ENCODE measurements around the gene POMGNT1. TPM values are rescaled to one million over a fixed set of nuclear protein-coding genes. Genes with fewer than 3 reads are reported as not detected.

The POMGNT1 gene
- total RNA-seq, 1 donor from 2014 or later, result 55.7 TPM

GRCh38 chr1:46166521-46167462 is 31.4 kb downstream of the POMGNT1 start:
- H3K4me3 Mint-ChIP-seq, result no peak overlapping the region
- Histone ChIP-seq H3K9ac (no peak overlapping the region), H3K4me2 (peak overlapping the region; percentile 71), H4K20me1 (ENCODE audit: low read depth) (no peaks in the 10 kb centered on the region), H3K36me3 (no peaks in the 10 kb centered on the region), H3K4me3 (peak overlapping the region; percentile 26), H3K27ac (no peak overlapping the region), H2AFZ (replicated peaks) (peak overlapping the region; percentile 73), H3K9me3 (ENCODE audit: low read depth) (no peaks in the 10 kb centered on the region), H3K27me3 (peaks cover 22% of the 10 kb centered on the region), H3K4me1 (peaks cover 2% of the 10 kb centered on the region), H3F3A (ENCODE audit: low read depth) (no peaks in the 10 kb centered on the region), H3K79me2 (ENCODE audit: low read depth) (no peaks in the 10 kb centered on the region)
- H3K27ac Mint-ChIP-seq, result no peak overlapping the region
- no peaks in the 10 kb centered on the region for H3K36me3 Mint-ChIP-seq
- H3K4me1 Mint-ChIP-seq, result no peaks in the 10 kb centered on the region
- no peaks in the 10 kb centered on the region for H3K9me3 Mint-ChIP-seq
- H3K27me3 Mint-ChIP-seq (ENCODE audit: insufficient read depth, low read depth), result peaks cover 14% of the 10 kb centered on the region
- TF ChIP-seq, protein P1, sequence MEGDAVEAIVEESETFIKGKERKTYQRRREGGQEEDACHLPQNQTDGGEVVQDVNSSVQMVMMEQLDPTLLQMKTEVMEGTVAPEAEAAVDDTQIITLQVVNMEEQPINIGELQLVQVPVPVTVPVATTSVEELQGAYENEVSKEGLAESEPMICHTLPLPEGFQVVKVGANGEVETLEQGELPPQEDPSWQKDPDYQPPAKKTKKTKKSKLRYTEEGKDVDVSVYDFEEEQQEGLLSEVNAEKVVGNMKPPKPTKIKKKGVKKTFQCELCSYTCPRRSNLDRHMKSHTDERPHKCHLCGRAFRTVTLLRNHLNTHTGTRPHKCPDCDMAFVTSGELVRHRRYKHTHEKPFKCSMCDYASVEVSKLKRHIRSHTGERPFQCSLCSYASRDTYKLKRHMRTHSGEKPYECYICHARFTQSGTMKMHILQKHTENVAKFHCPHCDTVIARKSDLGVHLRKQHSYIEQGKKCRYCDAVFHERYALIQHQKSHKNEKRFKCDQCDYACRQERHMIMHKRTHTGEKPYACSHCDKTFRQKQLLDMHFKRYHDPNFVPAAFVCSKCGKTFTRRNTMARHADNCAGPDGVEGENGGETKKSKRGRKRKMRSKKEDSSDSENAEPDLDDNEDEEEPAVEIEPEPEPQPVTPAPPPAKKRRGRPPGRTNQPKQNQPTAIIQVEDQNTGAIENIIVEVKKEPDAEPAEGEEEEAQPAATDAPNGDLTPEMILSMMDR (IDR thresholded peaks at IDR 0.05), result no peak
- TF ChIP-seq EZH2phosphoT487 (IDR thresholded peaks at IDR 0.05) (no peak), EZH2 (IDR thresholded peaks at IDR 0.05) (peak; percentile 50)
- peak; percentile 33 for DNase-seq (ENCODE audit: low spot score)

DNA sequence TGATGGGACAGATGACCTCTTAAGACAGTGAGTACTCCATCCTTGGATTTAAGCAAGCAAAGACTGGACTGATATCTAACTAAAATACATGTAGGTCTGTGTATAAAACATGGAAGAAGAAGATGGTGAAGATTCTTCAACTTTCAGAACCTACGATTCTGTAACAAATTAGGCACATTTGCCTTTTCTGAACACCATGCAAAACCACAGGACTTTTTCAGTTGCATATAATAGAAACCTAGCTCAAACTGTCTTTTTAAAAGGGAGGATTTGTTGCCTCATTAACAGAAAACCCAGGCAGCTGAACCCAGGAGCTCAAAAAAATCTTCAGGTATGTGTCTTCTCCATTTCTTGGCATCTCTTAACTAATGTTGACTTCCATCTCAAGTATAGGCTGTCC is 38.0 kb downstream of the POMGNT1 start:
- Histone ChIP-seq H3K9ac (no peak overlapping the region), H2AFZ (replicated peaks) (no peak overlapping the region), H4K20me1 (ENCODE audit: low read depth) (no peaks in the 10 kb centered on the region), H3K27ac (no peak overlapping the region), H3K4me3 (no peak overlapping the region), H3K79me2 (ENCODE audit: low read depth) (no peaks in the 10 kb centered on the region), H3K36me3 (no peaks in the 10 kb centered on the region), H3K27me3 (no peaks in the 10 kb centered on the region), H3K4me1 (no peaks in the 10 kb centered on the region), H3F3A (ENCODE audit: low read depth) (no peaks in the 10 kb centered on the region), H3K9me3 (ENCODE audit: low read depth) (no peaks in the 10 kb centered on the region), H3K4me2 (no peak overlapping the region)
- Mint-ChIP-seq H3K36me3 (no peaks in the 10 kb centered on the region), H3K4me1 (no peaks in the 10 kb centered on the region), H3K27ac (no peak overlapping the region), H3K9me3 (no peaks in the 10 kb centered on the region), H3K27me3 (ENCODE audit: insufficient read depth, low read depth) (peaks cover 3% of the 10 kb centered on the region), H3K4me3 (no peak overlapping the region)
- TF ChIP-seq EZH2 (IDR thresholded peaks at IDR 0.05) (no peak), EZH2phosphoT487 (IDR thresholded peaks at IDR 0.05) (no peak)
- TF ChIP-seq, protein P1 (IDR thresholded peaks at IDR 0.05), result no peak
- DNase-seq (ENCODE audit: low spot score), result no peak

- H3K27ac Mint-ChIP-seq, result no peak overlapping the region
- no peak for DNase-seq (ENCODE audit: low spot score)
- Histone ChIP-seq H4K20me1 (ENCODE audit: low read depth) (no peaks in the 10 kb centered on the region), H3K79me2 (ENCODE audit: low read depth) (no peaks in the 10 kb centered on the region), H3K27ac (no peak overlapping the region), H3K4me2 (no peak overlapping the region), H3F3A (ENCODE audit: low read depth) (no peaks in the 10 kb centered on the region), H3K4me1 (no peaks in the 10 kb centered on the region), H3K4me3 (no peak overlapping the region), H3K9me3 (ENCODE audit: low read depth) (no peaks in the 10 kb centered on the region), H2AFZ (replicated peaks) (no peak overlapping the region), H3K36me3 (no peaks in the 10 kb centered on the region), H3K9ac (no peak overlapping the region), H3K27me3 (no peaks in the 10 kb centered on the region)
- no peaks in the 10 kb centered on the region for H3K36me3 Mint-ChIP-seq
- no peak overlapping the region for H3K4me3 Mint-ChIP-seq
- no peaks in the 10 kb centered on the region for H3K4me1 Mint-ChIP-seq
- TF ChIP-seq, protein P1 (IDR thresholded peaks at IDR 0.05), result no peak
- TF ChIP-seq EZH2phosphoT487 (IDR thresholded peaks at IDR 0.05) (no peak), EZH2 (IDR thresholded peaks at IDR 0.05) (no peak)
- H3K9me3 Mint-ChIP-seq, result no peaks in the 10 kb centered on the region
- peaks cover 3% of the 10 kb centered on the region for H3K27me3 Mint-ChIP-seq (ENCODE audit: insufficient read depth, low read depth)
Measured at GRCh38 chr1:46159516-46159915, 38.7 kb downstream of the POMGNT1 start.
